GM18499 (cell line): ENCODE results near the gene ABI1.
A peak's percentile ranks its signal among the peaks of the same experiment; 100 is the strongest.

ENCODE experiments used
- ATAC-seq: cut with Tn5 transposase; IDR thresholded peaks from one replicate; pipeline ENCODE4 v1.9.1; 2021; ENCODE audit warnings: moderate number of reproducible peaks; ENCODE audit not compliant: insufficient read depth, unreplicated experiment

The ABI1 gene

DNA sequence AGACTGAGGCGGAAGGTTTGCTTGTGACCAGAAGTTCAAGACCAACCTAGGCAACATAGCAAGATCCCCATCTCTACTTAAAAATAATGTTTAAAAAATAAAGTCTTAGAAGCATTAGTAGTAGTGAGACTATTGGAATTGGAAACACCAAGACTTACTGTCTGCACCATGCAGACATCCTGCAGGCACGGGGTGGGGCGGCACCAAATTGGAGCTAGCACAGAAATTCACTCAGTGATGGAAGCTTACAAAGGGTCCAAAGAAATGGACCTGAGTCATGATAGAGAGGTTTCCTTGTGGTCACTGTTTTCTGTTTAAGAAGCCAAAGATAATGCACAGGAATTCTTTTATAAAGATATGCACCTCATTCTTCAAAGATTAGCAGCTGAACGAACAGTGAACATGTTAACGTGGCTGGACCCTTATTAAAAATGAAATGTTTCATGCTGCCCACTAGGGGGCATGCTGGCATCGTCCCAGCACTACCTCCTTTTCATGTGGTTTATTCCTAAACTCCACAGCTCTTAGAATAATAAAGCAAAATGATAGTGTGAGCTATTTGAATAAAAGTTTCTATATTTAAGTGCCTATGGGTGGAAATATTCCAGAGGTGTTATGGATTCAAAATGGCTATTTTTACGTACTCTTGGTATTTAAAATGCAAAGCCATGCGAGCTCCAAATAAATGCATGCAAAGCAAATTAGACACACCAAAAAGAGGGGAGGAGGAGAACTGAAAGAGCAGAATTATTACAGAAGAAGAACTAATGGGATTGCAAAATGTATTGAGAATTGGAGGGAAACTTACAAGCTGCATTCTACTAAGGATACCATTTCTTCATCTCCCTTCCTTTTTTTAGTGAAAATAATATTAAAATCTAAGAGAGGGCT, 134.7 kb downstream of the ABI1 start:
- ATAC-seq = no peak

DNA sequence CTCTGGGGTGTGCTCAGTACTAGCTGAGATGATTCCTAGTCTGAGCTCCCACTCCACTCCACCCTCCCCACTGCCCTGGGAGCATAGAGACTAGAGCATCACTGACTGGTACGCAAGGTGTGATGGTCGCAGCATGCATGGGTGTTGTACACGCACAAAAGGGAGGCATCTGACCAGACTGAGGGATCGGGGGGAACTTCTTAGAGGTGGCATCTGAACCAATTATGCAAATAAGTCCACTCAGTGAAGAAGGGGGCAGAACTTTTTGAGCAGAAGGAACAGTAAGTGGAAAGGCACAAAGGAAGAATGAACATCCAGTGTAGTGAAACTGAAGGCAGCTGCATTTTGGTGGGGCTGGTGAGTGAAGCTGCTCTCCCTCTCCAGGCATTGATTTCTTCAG, 137.7 kb downstream of the ABI1 start:
- no peak for ATAC-seq

DNA sequence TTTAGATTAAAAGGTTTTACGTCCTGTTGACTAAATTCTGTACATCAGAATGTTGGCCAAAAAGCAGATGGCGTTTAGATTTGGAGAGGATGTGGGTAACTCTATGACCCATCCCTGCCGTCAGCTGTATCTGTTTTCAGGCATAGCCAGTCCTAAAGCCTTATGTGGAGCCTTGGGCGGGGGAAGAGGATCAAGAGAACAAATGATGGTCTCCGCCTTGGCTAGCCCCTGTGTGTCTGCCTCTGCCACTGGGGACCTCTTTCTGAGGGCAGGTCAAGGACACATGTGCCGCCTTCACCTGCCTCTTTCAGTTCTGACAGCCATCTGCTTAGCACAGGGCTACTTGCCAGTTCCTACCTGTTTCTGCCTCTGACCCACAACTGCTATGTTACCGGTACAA, 139.2 kb downstream of the ABI1 start:
- ATAC-seq = no peak

DNA sequence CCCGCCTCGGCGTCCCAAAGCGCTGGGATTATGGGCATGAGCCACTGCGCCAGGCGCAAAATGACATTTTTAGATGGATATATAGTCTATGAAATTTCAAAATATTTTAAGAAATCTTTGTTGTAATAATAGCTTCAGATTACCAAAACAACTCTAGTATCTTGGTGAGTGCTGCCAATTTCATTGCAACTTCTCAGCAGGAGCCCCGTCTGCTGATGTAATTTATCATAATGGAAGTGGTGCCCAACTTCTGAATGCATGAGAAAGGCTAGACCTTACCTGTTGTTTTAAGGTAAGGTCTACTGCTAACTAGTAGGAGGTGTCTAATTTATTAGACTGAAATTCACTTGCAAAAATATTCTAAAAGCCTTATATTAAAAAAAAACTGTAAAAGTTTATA, 143.3 kb downstream of the ABI1 start:
- ATAC-seq = no peak

DNA sequence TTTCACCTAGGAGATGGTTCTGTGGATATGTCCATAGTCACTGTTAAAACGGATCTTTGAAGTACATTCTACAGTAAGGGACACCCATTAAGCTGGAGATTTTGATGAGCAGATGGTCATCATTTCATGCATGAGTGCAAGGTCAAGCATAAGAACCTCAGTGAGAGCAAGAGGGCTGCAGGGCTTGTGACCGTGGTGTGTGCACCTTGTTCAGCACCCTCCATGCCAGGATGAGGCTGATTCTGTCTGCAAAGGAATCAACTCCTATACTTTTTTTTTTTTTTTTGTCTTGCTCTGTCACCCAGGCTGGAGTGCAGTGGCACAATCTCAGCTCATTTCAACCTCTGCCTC, 145.6 kb downstream of the ABI1 start:
- ATAC-seq = no peak

DNA sequence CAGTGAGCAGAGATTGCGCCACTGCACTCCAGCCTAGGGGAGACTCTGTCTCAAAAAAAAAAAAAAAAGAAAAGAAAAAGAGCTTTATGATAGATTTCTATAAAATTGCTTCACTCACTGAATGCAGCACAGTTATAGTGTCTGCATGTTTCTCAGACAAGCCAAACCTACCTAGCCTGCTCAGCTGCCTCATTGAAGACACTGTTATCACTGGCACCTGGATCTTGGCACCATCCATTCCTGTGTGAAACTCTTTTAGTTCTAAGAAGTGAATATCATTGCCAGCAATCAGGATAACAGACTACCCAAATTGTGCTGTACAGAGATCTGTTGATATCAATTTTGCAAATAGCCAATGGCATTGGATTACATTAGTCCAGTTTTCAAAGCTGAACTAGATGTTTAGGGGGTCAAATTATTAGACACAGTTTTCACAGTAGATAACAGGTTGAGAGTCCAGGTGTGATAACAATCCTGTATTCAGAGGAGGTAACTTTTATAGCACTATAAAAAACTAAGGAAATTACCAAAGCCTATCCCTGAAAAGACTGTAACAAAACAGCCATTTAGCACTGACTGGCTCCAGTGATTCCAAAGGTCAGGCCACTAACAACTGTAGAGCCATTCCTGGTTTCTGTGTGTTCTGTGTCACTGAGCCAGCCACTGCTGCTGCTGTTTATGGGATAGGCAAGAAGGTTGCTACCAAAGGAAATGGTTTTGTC, 146.2 kb downstream of the ABI1 start:
- ATAC-seq = no peak

DNA sequence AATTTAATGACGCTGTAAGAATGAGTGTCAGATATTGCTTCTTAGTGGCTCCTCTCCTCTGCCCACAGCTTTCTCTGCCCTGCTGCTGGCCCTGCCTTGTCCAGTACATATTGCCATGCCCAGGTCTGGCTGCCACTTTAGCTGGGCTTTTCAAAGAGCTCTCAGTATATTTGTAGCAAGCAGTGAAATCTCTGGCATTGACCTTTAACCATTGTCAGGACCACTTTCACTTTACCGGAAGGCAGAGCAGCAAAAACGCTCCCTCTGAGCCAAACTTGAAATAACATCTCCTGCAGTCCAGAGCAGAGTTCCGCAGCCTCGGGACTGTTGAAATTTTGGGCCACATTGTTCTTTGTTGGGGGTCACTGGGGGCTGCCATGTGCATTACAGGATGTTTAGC, 149.4 kb downstream of the ABI1 start:
- no peak for ATAC-seq

DNA sequence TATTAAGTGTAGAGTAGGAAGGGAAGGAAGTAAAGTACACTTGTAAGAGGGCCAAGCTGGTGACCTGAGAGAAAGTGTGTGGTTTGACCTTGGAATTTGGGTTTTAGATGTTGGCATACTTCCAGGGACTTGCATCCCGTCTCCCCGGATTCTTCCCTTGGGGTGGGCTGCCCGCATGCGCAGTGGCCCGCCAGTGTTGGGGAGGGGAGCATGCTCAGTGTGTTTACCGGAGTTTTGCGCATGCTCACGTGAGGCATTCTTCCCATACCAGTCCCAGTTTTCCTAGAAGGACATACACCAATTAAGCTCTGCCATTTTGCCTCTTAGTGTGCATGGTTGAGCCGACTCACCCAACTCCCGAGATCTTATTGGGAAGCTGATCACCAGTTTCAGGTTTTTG, 153.8 kb downstream of the ABI1 start:
- no peak for ATAC-seq

DNA sequence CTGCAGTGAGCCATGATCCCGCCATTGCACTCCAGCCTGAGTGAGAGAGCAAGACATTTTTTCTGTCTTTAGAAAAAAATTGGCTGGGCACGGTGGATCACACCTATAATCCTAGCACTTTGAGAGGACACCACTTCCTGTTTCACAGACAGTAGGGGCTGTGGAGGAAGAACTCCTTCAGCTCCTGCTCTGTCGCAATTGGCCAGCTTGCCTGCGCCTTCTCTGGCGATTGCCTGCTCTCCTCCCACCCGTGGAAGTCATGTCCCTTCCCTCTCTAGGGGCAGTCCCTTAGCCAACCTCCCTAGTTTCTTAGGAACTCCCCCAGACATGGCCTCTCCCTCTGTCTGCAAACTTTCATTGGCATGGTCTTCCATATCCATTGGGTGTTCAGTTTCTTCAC, 154.6 kb downstream of the ABI1 start:
- ATAC-seq = no peak

DNA sequence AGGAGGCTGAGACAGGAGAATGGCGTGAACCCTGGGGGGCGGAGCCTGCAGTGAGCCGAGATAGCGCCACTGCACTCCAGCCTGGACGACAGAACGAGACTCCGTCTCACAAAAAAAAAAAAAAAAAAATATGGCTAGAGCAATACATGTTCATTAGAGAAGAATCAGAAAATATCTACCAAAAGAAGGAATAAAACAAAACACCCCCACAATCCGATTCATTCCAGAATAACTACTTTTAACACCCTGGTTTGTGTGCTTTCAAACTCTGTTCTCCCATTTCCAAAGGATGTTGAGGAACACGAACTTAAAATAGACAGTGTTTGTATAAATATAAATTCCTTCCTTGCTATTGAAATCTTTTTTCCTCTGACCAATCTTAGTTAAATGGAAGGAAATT, 156.8 kb downstream of the ABI1 start:
- no peak for ATAC-seq

DNA sequence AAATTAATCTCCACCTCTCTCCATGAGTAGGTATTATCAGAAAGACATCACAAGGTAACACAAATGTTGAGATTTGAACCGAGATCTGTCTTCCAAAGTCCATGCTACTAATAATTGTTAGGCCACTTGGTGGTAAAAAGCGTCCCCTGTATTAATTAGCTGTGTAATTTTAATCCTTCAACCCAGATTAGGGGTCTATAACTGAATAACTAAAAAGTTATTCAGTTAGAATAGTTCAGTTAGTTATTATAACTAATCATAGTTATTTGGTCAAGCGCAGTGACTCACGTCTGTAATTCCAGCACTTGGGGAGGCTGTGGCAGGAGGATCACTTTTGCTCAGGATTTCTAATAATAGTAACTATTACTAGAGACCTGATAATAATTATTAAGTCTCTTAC, 157.7 kb downstream of the ABI1 start:
- no peak for ATAC-seq

DNA sequence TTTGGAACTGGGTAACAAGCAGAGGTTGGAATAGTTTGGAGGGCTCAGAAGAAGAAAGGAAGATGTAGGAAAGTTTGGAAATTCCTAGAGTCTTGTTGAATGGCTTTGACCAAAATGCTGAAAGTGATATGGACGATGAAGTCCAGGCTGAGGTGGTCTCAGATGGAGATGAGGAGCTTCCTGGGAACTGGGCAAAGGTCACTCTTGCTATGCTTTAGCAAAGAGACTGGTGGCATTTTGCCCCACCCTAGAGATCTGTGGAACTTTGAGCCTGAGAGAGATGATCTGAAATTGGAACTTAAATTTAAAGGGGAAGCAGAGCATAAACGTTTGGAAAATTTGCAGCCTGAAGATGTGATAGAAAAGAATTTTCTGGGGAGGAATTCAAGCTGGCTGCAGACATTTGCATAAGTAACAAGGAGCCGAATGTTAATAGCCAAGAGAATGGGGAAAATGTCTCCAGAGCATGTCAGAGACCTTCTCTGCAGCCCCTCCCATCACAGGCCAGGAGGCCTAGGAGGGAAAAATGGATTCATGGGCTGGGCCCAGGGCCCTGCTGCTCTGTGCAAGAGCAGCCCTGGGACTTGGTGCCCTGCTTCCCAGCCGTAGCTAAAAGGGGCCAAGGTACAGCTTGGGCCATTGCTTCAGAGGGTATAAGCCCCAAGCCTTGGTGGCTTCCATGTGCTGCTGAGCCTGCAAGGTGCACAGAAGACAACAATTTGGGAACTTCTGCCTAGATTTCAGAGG, 159.7 kb downstream of the ABI1 start:
- ATAC-seq = no peak

DNA sequence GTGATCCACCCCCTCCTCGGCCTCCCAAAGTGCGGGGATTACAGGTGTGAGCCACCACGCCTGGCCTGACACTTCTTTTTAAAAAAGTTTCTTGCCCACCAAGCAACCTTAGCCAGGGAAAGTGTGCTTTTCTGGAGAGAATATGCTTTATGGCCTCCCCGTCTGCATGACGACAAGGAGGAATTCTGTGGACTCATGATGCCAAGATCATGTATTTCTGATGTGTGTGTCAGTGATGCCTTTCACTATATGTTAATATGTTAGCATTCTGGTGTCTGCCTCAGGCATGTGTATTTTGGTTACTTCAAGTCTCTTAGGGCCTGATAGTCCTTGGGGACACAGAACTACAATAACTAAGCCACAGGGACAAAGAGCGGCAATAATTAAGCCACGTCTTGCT, 161.1 kb downstream of the ABI1 start:
- ATAC-seq = no peak

DNA sequence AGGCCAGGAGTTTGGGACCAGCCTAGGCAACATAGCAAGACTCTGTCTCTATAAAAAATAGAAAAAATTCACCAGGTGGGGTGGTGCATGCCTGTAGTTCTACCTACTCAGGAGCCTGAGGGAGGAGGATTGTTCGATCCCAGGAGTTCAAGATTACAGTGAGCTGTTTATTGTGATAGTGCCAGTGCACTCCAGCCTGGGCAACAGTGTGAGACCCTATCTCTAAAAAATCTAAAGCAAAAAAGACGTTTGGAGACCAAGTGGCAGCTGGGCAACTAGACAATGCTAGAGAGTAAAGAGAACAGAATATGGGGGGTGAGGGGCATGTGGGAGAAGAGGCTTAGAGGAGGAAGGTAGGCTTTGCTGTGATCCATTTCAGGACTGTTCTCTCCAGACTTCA, 161.8 kb downstream of the ABI1 start:
- no peak for ATAC-seq

DNA sequence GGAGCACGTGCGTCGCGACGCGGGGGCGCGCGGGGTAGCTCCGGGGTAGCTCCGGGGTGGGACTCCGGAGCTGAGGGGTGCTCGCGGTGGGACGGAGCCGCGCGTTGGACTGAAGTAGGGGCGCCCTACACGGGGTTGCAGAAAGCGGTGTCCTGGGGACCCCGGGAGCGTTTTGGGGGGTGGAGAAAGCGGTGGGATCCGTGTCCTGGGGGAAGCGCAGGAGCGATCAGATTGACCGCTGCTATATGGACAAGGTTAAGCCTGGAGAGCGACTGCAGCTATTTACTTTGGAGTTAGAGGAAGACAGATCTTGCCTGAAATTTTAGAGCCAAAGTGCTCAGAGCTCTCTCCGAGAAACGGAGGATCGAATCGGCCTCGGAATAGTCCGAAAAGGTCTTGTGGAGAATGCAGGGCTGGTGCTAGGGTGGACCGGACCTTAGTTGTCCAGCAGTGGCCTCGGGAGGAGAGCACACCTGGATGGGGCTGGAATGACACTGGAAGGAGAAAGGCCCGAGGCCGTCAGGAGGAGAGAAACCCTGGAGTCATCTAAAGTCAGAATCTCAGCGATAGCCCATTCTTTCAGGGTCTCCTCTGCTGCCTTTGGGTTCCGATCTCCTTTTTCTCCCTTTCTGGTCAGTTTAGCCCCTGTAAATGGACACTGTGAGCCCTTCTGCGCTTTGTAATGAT, 162.7 kb downstream of the ABI1 start:
- no peak for ATAC-seq

DNA sequence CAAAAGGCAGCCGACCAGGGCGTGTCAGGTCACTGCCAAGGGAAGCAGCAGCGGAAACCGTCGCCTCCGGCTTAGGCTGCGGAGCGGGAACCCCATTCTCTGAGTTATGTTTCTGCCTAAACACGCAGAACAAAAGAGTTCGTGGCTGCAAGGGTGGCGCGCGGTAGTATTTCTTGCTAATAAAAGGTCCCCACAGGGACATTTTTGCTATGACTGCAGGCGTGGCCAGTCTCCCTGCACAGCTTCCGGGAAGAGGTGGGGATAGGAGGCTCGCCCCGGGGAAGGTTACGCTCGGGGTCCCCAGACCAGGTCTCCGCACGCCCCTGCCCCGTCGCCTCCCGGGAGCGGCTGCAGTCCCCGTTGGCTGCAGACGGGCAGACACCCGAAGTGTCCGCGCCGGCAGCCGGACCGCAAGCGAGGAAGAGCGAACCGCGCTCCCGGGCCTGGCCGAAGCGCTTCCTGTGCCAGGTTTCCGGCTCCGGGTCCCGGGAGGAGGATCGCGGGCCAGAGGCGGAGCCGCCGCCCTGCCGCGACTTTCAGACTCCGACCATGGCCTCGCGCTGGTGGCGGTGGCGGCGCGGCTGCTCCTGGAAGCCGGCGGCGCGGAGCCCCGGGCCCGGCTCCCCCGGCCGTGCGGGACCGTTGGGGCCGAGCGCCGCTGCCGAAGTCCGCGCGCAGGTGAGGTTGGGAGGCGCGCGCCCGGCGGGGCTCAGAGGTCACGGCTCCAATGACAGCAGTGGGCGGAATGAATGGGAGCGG, 163.4 kb downstream of the ABI1 start, which contains the start of gene PDSS1:
TSS of gene PDSS1 (plus strand) at position 539 of the 759 bp plus-strand sequence. CDS start at position 550, 11 bp downstream.
- peak; percentile 65 for ATAC-seq

DNA sequence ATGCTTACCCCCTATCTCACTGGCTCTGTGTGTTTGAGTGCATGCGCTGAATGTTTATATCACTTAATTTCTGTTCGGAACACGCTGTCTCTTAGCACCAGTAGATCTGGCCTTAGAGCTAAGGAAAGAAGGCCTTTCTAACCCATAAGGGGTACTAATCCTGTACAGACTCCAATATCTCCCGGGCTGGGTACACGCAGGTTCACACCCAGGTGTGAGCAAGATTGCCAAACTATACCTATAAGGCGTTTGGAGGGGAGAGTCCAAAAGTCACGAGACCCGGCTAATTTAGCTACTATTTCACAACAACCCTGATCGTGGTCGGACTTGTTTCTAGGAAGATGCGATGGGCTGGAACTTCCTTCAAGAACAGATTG, 164.0 kb downstream of the ABI1 start:
- no peak for ATAC-seq
